Heart left ventricle (tissue), 13 donors: ENCODE results near the gene ATXN7L1.

Source experiments
- CTCF ChIP-seq, 12 donors: fragments of 200-600 bp; sonication (generic) in 4 of 12; IDR thresholded peaks; one replicate each; pipeline versions ENCODE4 v1.5.0 to v1.8.0; 2018 to 2022; ENCODE audit warnings: antibody characterized with exemption in 12 of 12, mild to moderate bottlenecking in 5 of 12
- POLR2A ChIP-seq, 2 donors: fragments of 450-650 bp; IDR thresholded peaks; one replicate each; pipeline ENCODE4 v1.6.1; 2017; ENCODE audit warnings: antibody characterized with exemption in 2 of 2, mild to moderate bottlenecking in 2 of 2, moderate library complexity in 2 of 2
- donor health status: ischemic (EF 13 %, LVEDD 7.1; RV severe dilation, severe dysfunction).
- donor health status: DM: no; HTN: yes; CAD: no.
- donor health status: DM: no; HTN: no; CAD: no.
- donor health status: ischemic (EF 25% LVEDD 6.9; RV normal size, moderate dysfunction).
- donor health status: ischemic (EF 25% LVEDD 5.7; RV mildly dilated, moderate dysfunction).
- donor health status: ischemic (EF 35%, LVEDD 5.7; RV mildly dilated, moderate dysfunction).
- donor health status: nonischemic (EF 11% LVEDD 7.7; RV severe dilation, severe dysfunction).
- donor health status: DM: yes; HTN: yes; CAD: no.
- donor health status: PGD.
- donor health status: ischemic (EF 29% LVEDD 5.4; RV normal size, mild dysfunction).
- donor health status: nonischemic (EF 23%, LVEDD 6.1; RV moderate dilation, normal function).

GRCh38 chr7:105635197-105635596 lies 241.2 kb downstream of the ATXN7L1 start:
- TF ChIP-seq CTCF (IDR thresholded peaks at IDR 0.05) (no peak), POLR2A (IDR thresholded peaks at IDR 0.05) (no peak)
